ENCODE results near the gene IGFBPL1. TPM values are rescaled to one million over a fixed set of nuclear protein-coding genes. Genes with fewer than 3 reads are reported as not detected.

IGFBPL1 gene
- total and polyA plus RNA-seq, 4 donors = 0.08 TPM; not detected in 3

GRCh38 chr9:38359689-38360385 is 64.4 kb downstream of the IGFBPL1 start:
- DNase-seq (ENCODE audit: low spot score) = no peak
- no peaks in the 10 kb centered on the region for H3K9me3 ChIP-seq (ENCODE audit: control insufficient read depth in 4 of 4, low read length in 3 of 4)
- no peaks in the 10 kb centered on the region for H3K36me3 ChIP-seq (ENCODE audit: control insufficient read depth in 4 of 4, insufficient read depth in 3 of 4, low read depth in 1 of 4, low read length in 3 of 4)
- TF ChIP-seq REST (IDR thresholded peaks at IDR 0.05) = no peak
- no peak for TF ChIP-seq NR2F2 (IDR thresholded peaks at IDR 0.05)
- TF ChIP-seq HNF4G (IDR thresholded peaks at IDR 0.05) = no peak
- no peak for TF ChIP-seq JUND (IDR thresholded peaks at IDR 0.05)
- TF ChIP-seq CTCF (IDR thresholded peaks at IDR 0.05; ENCODE audit: low read depth, low read length, missing input control) = no peak
- TF ChIP-seq GABPA (IDR thresholded peaks at IDR 0.05 in 1 of 2, conservative IDR thresholded peaks at IDR 0.05 in 1 of 2) = no peak
- no peak for TF ChIP-seq RXRA (IDR thresholded peaks at IDR 0.05)
- TF ChIP-seq EGR1 (IDR thresholded peaks at IDR 0.05; ENCODE audit: low read depth in 2 of 2) = no peak
- no peak for TF ChIP-seq TAF1 (conservative IDR thresholded peaks at IDR 0.05)
- no peak for TF ChIP-seq FOXA1 (IDR thresholded peaks at IDR 0.05)
- no peak for TF ChIP-seq ZBTB33 (IDR thresholded peaks at IDR 0.05)
- TF ChIP-seq HNF4A (conservative IDR thresholded peaks at IDR 0.05) = no peak
- no peak for TF ChIP-seq SP1 (IDR thresholded peaks at IDR 0.05)
- TF ChIP-seq RAD21 (IDR thresholded peaks at IDR 0.05) = no peak
- TF ChIP-seq MAX (IDR thresholded peaks at IDR 0.05) = no peak
- no peak for TF ChIP-seq YY1 (IDR thresholded peaks at IDR 0.05)
- no peak for TF ChIP-seq FOXA2 (IDR thresholded peaks at IDR 0.05)
- TF ChIP-seq ATF3 (IDR thresholded peaks at IDR 0.05) = no peak
- no peak overlapping the region for H3K4me3 ChIP-seq (ENCODE audit: low read depth in 1 of 3, low read length in 3 of 3)
- H3K9ac ChIP-seq (ENCODE audit: low read depth in 1 of 2, low read length in 2 of 2) = no peak overlapping the region
- WGBS = 75% methylated on average over 5 of the region's 5 CpGs
- no peaks in the 10 kb centered on the region for H3K27me3 ChIP-seq (ENCODE audit: control insufficient read depth in 4 of 4, insufficient read depth in 4 of 4, low read length in 3 of 4)
- peaks cover 0 to 6% (median 3%) of the 10 kb centered on the region in 4 donors for H3K4me1 ChIP-seq (ENCODE audit: control insufficient read depth in 4 of 4, insufficient read depth in 4 of 4, low read length in 3 of 4)
- H3K27ac ChIP-seq (ENCODE audit: low read depth in 1 of 2, low read length in 2 of 2) = no peak overlapping the region

Measured in liver (tissue), 9 donors.